HEK293 (cell line): ENCODE data around the gene ARHGAP26.

Experiments
- CTCF ChIP-seq: fragments of 450-650 bp; formaldehyde crosslinking; IDR thresholded peaks from 2 replicates; pipeline ENCODE4 v1.5.1; 2016; ENCODE audit warnings: missing biosample characterization, missing genetic modification characterization
- EGR2 ChIP-seq: fragments of 450-650 bp; formaldehyde crosslinking; IDR thresholded peaks from 2 replicates; pipeline ENCODE4 v1.5.1; 2016; ENCODE audit warnings: low read depth, missing biosample characterization, missing genetic modification characterization
- KLF9 ChIP-seq: fragments of 450-650 bp; formaldehyde crosslinking; IDR thresholded peaks from 2 replicates; pipeline ENCODE4 v1.5.1; 2016; ENCODE audit warnings: missing biosample characterization, missing genetic modification characterization, low read depth
- PATZ1 ChIP-seq: fragments of 450-650 bp; formaldehyde crosslinking; IDR thresholded peaks from 2 replicates; pipeline ENCODE4 v1.5.1; 2016; ENCODE audit warnings: missing biosample characterization, missing genetic modification characterization
- REST ChIP-seq: fragments of 450-650 bp; formaldehyde crosslinking; IDR thresholded peaks from 2 replicates; pipeline ENCODE4 v1.5.1; 2016; ENCODE audit warnings: missing biosample characterization, missing genetic modification characterization
- YY1 ChIP-seq: fragments of 450-650 bp; formaldehyde crosslinking; IDR thresholded peaks from 2 replicates; pipeline ENCODE4 v1.5.1; 2018; ENCODE audit warnings: missing biosample characterization, missing genetic modification characterization
- ZBTB20 ChIP-seq: fragments of 450-650 bp; formaldehyde crosslinking; IDR thresholded peaks from 2 replicates; pipeline ENCODE4 v1.5.1; 2016; ENCODE audit warnings: missing biosample characterization, missing genetic modification characterization
- ZBTB48 ChIP-seq: fragments of 450-650 bp; formaldehyde crosslinking; IDR thresholded peaks from 2 replicates; pipeline ENCODE4 v1.5.1; 2016; ENCODE audit warnings: missing biosample characterization, missing genetic modification characterization
- ZFP69B ChIP-seq: fragments of 450-650 bp; formaldehyde crosslinking; IDR thresholded peaks from 2 replicates; pipeline ENCODE4 v1.5.1; 2016; ENCODE audit warnings: missing biosample characterization, missing genetic modification characterization
- ZNF248 ChIP-seq: fragments of 450-650 bp; formaldehyde crosslinking; IDR thresholded peaks from 2 replicates; pipeline ENCODE4 v1.5.1; 2017; ENCODE audit warnings: missing biosample characterization, missing genetic modification characterization
- ZNF274 ChIP-seq, 2 experiments: fragments of 200-500 bp in 1 of 2; fragments of 450-650 bp in 1 of 2; sonication (Bioruptor generic) in 1 of 2; formaldehyde crosslinking in 1 of 2; IDR thresholded peaks; 2 replicates each; pipeline versions ENCODE4 v1.5.1 to v1.6.1; 2014 to 2016; ENCODE audit warnings: borderline replicate concordance in 1 of 2, inconsistent platforms in 1 of 2, low read length in 1 of 2, missing biosample characterization in 1 of 2, missing genetic modification characterization in 1 of 2
- ZNF626 ChIP-seq: fragments of 450-650 bp; sonication (Bioruptor Pico); formaldehyde crosslinking; IDR thresholded peaks from 2 replicates; pipeline ENCODE4 v1.5.1; 2018; ENCODE audit warnings: missing biosample characterization, missing genetic modification characterization, inconsistent platforms
- TF ChIP-seq, protein P1 (sequence below): fragments of 450-650 bp; formaldehyde crosslinking; IDR thresholded peaks from 2 replicates; pipeline ENCODE4 v1.5.1; 2016; ENCODE audit warnings: missing biosample characterization, missing genetic modification characterization

- TF ChIP-seq CTCF (tag by site-specific recombination) (no peak), YY1 (tag by site-specific recombination) (no peak), ZNF274 (IDR thresholded peaks at IDR 0.05; ENCODE audit: low read length) (no peak), ZNF274 (tag by site-specific recombination; IDR thresholded peaks at IDR 0.05; ENCODE audit: borderline replicate concordance) (no peak), ZNF626 (tag by site-specific recombination) (no peak), ZFP69B (tag by site-specific recombination) (no peak), ZNF248 (tag by site-specific recombination) (no peak), EGR2 (no peak), PATZ1 (tag by site-specific recombination) (no peak), KLF9 (tag by site-specific recombination) (no peak), REST (tag by site-specific recombination) (no peak), ZBTB20 (tag by site-specific recombination) (no peak), ZBTB48 (no peak)
- TF ChIP-seq, protein P1, sequence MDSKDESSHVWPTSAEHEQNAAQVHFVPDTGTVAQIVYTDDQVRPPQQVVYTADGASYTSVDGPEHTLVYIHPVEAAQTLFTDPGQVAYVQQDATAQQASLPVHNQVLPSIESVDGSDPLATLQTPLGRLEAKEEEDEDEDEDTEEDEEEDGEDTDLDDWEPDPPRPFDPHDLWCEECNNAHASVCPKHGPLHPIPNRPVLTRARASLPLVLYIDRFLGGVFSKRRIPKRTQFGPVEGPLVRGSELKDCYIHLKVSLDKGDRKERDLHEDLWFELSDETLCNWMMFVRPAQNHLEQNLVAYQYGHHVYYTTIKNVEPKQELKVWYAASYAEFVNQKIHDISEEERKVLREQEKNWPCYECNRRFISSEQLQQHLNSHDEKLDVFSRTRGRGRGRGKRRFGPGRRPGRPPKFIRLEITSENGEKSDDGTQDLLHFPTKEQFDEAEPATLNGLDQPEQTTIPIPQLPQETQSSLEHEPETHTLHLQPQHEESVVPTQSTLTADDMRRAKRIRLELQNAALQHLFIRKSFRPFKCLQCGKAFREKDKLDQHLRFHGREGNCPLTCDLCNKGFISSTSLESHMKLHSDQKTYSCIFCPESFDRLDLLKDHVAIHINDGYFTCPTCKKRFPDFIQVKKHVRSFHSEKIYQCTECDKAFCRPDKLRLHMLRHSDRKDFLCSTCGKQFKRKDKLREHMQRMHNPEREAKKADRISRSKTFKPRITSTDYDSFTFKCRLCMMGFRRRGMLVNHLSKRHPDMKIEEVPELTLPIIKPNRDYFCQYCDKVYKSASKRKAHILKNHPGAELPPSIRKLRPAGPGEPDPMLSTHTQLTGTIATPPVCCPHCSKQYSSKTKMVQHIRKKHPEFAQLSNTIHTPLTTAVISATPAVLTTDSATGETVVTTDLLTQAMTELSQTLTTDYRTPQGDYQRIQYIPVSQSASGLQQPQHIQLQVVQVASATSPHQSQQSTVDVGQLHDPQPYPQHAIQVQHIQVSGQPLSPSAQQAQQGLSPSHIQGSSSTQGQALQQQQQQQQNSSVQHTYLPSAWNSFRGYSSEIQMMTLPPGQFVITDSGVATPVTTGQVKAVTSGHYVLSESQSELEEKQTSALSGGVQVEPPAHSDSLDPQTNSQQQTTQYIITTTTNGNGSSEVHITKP = no peak
Observed at GRCh38 chr5:142745268-142745667, 24.9 kb upstream of the ARHGAP26 start.
